Measurements from ENCODE around the gene MSI2. TPM values are rescaled to one million over a fixed set of nuclear protein-coding genes. Genes with fewer than 3 reads are reported as not detected.
A peak's percentile ranks its signal among the peaks of the same experiment; 100 is the strongest.

Gene MSI2
- total and polyA plus RNA-seq, 12 donors, result 25.5 to 135 (median 121) TPM

DNA sequence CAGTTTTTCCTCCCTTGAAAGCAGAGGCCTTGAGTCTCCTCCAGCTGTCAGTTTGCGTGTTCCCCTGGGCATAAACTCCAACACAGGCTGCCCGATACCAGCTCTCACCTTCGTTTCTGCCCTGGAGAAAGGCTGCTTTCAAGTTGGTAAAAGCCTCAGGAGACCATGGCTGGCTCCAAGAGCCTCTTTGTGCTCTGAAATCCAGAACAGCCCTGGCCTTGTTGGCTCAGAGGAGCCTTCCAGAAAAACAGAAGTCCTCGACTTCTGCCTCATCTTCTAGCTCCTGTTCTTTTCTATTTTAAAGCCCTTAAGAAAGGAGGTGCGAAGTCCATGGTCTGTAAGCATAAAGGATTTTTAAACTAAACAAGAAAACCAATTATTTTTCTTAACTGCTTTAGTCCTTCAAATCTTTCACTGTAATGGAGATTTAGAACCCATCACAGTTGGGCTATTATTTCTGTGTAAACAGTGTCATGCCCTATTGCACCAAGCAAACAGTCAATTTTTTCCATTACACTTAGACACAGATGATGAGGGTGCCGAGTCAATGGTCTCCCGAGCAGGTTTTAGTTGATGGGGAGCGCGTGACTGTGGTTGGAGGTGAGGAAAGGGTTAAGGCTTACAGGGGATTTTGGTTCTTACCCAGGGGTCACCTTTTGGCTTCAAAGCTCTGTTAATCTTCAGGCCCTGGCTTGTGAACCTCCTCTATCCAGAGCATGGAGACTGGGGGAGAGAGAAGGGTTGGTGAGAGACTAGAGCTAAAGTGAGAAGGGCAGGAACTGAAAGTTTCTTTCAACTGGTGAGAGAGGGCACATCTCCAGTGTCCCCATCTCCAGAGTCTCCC lies 212.8 kb downstream of the MSI2 start:
- H3K4me1 ChIP-seq, result peaks cover 12 to 79% (median 35%) of the 10 kb centered on the region in 9 donors
- WGBS, 2 donors, result 92 to 93% methylated on average over 9 of the region's 9 CpGs
- intact Hi-C loops (cut with DNase I), result no loop called here
- no peaks in the 10 kb centered on the region for H3K36me3 ChIP-seq
- ATAC-seq (no peak), DNase-seq (no peak)
- no peak overlapping the region for H3K27ac ChIP-seq
- no peaks in the 10 kb centered on the region for H3K27me3 ChIP-seq
- H3K9me3 ChIP-seq, result no peaks in the 10 kb centered on the region
- no peak overlapping the region for H3K4me3 ChIP-seq
- TF ChIP-seq, protein P1, sequence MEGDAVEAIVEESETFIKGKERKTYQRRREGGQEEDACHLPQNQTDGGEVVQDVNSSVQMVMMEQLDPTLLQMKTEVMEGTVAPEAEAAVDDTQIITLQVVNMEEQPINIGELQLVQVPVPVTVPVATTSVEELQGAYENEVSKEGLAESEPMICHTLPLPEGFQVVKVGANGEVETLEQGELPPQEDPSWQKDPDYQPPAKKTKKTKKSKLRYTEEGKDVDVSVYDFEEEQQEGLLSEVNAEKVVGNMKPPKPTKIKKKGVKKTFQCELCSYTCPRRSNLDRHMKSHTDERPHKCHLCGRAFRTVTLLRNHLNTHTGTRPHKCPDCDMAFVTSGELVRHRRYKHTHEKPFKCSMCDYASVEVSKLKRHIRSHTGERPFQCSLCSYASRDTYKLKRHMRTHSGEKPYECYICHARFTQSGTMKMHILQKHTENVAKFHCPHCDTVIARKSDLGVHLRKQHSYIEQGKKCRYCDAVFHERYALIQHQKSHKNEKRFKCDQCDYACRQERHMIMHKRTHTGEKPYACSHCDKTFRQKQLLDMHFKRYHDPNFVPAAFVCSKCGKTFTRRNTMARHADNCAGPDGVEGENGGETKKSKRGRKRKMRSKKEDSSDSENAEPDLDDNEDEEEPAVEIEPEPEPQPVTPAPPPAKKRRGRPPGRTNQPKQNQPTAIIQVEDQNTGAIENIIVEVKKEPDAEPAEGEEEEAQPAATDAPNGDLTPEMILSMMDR (IDR thresholded peaks at IDR 0.05), result no peak

- Histone ChIP-seq H3K4me3 (no peak overlapping the region), H3K27ac (peak overlapping the region in 1 of 10 donors; percentile 13), H3K36me3 (no peaks in the 10 kb centered on the region), H3K27me3 (no peaks in the 10 kb centered on the region), H3K4me1 (peaks cover 11 to 77% (median 29%) of the 10 kb centered on the region in 9 donors), H3K9me3 (no peaks in the 10 kb centered on the region)
- WGBS, 2 donors, result 88 to 90% methylated on average over 3 of the region's 3 CpGs
- DNase-seq (no peak), ATAC-seq (peak in 1 of 8 donors; percentile 8)
- TF ChIP-seq, protein P1 (IDR thresholded peaks at IDR 0.05), result no peak
- intact Hi-C loops (cut with DNase I), result loop anchor here in 1 of 10 donors (10.0 kb wide), 1 partner anchor 124 kb away; no protein-coding TSS in a partner anchor
These were observed 214.6 kb downstream of the MSI2 start for GRCh38 chr17:57470906-57471305.

DNA sequence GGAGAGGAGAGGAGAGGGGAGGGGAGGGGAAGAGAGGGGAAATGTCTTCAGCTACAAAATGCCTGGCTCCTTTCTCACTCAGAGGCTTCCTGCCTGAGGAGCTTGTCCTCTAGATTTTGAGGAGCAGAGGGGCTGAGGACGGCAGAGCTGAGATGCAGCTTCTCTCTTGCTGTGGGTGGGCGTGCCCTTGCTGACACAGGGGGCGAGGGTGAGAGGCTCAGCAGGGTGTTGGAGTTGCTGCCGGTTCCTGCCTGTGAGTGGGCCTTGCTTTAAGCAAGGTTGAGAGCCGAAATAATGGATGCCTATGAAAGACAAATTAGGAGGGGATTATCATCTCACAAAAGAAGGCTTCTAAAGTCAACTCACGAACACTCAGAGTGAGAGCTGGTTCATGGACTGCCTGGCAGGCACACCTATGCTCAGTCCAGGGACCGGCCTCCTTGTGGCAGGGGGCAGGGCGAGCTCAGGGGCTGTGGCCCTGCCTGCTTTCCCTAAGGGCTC lies 215.6 kb downstream of the MSI2 start:
- H3K4me1 ChIP-seq, result peaks cover 11 to 80% (median 28%) of the 10 kb centered on the region in 9 donors
- WGBS, 2 donors, result 77 to 83% methylated on average over 8 of the region's 8 CpGs
- intact Hi-C loops (cut with DNase I), result loop anchor here in 1 of 10 donors (10.0 kb wide), 1 partner anchor 123 kb away; no protein-coding TSS in a partner anchor
- TF ChIP-seq, protein P1 (IDR thresholded peaks at IDR 0.05), result no peak
- ATAC-seq (peak in 1 of 8 donors; percentile 18), DNase-seq (no peak)
- H3K36me3 ChIP-seq, result no peaks in the 10 kb centered on the region
- H3K27me3 ChIP-seq, result no peaks in the 10 kb centered on the region
- H3K27ac ChIP-seq, result peak overlapping the region in 3 of 10 donors; percentile 3 to 70 (median 69)
- H3K9me3 ChIP-seq, result no peaks in the 10 kb centered on the region
- no peak overlapping the region for H3K4me3 ChIP-seq

DNA sequence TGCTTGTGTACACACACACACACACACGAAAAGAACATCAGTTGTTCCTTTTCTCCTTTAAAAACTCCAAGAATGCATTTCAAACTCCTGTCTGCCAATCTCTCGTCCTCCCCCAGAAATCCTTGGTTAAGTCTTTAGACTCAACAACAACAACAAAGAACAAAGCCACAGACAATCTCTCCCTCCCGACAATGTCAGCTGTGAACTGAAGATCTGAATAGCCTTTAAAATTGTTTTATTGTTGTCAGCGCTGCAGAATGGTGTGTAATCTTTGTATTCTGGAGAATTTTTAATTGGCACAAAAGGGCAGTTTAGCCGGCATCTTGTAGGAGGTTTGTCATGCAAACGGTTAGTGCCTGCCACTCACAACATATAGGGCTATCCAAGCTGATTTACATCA lies 219.5 kb downstream of the MSI2 start:
- intact Hi-C loops (cut with DNase I), result loop anchor here in 1 of 10 donors (10.0 kb wide), 1 partner anchor 119 kb away; no protein-coding TSS in a partner anchor
- TF ChIP-seq, protein P1 (IDR thresholded peaks at IDR 0.05), result no peak
- H3K9me3 ChIP-seq, result no peaks in the 10 kb centered on the region
- 91 to 93% methylated on average over 6 of the region's 6 CpGs for WGBS, 2 donors
- ATAC-seq, result no peak
- H3K27me3 ChIP-seq, result no peaks in the 10 kb centered on the region
- H3K36me3 ChIP-seq, result no peaks in the 10 kb centered on the region
- H3K27ac ChIP-seq, result no peak overlapping the region
- H3K4me1 ChIP-seq, result peaks cover 22 to 95% (median 55%) of the 10 kb centered on the region in 9 donors
- H3K4me3 ChIP-seq, result no peak overlapping the region
- no peak for DNase-seq
